Epidermal melanocyte (primary cell): ENCODE data around the gene PPP1R9B.

ENCODE experiments used
- DNase-seq: peaks from one replicate; pipeline ENCODE4 v3.0.0; 2011; ENCODE audit warnings: low spot score; ENCODE audit not compliant: insufficient read length

PPP1R9B gene

DNA sequence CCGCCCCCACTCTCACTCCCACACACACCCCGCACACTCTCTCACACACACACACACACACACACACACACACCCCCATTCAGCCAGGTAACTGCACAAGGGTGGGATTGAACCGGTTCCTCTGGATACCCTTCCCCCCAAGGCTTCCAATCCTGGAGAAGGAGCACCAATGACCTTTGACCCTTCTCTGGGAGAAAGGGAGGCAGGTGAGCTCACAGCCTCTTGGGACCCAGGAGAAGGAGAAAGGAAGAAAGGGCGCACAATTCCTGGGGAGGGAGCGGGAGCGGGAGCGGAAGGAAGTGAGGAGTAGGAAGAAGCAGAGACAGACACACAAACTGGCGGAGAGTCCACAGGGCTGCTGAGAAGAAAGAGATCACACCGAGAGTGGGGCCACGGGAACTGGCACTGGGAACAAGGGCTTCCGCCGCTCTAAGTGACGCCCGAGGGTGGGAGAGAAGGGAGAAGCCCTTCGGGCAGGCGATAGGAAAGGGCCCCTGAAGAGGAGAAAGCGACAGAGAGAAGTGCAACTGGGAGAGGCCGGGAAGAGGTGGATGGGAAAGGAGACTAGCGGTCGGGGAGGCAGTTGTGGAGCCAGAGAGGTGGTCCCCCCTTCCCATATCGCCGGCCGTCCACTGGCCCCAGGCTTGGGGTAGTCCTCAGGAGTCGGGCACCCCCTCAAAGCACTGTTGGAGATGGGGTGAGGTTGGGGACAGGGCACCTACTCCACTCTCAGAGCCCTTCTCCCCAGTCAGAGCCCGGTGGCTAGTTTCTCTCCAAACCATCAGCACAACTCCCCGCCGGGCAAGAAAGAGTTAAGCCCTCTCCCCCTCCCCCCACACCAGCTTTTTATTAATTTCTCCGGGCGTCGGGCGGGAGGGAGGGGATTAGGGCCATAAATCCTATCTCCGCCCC is 21.8 kb downstream of the PPP1R9B start:
- no peak for DNase-seq

DNA sequence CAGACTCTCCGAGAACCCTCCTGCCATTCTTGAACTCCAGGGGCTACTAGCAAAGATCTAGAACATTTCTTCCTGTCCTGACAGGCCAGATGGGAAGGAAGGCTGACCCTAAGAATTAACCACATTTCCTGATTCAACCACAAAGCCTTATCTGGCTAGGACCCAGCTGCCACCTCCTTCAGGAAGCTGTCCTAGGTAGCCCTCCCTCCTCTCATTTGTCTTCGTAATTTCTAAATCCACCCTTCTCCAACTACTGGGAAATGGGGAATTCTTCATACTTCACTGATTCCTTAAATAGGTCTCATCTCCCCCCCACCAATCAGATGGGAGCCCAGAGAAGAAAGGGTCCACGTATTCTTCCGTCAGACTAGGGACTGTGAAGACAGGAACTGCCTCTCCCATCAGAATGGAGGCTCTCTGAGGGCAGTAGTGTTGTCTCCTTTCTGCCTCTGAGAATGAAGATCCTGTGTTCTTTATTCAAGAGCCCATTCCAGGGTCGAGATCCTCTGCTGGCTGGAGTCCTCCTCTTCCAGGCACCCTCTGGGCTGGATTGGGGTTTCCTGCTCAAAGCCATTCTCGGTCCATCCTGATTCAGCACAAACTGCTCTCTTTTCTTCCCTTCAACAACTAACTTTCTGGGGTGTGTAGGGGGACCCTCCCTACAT is 22.6 kb downstream of the PPP1R9B start:
- no peak for DNase-seq

DNA sequence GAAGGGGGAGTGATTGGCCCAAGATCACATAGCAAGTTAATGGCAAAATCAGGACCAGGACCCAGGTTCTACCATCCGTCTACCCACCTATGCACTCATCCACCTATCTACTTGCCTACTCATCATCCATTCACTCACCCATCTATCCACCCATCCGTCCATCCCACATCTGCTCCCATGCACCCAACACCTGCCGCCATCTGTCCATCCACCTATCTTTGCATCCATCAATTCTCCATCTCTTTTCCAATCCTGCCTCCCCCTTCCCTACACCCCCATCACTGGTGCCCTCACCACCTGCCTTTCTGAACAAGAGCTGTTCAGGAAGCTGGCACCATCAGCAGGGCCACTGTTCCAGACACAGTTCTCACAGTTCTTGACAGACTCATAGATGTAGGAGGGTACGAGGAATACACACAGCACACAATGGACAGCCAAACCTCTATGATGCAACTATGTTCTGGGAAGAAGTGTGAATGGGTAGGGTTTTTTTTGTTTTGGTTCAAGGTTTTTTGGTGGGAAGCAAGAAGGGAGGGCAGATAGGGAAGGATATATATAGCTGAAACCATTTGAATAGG is 25.0 kb downstream of the PPP1R9B start:
- DNase-seq: no peak

DNA sequence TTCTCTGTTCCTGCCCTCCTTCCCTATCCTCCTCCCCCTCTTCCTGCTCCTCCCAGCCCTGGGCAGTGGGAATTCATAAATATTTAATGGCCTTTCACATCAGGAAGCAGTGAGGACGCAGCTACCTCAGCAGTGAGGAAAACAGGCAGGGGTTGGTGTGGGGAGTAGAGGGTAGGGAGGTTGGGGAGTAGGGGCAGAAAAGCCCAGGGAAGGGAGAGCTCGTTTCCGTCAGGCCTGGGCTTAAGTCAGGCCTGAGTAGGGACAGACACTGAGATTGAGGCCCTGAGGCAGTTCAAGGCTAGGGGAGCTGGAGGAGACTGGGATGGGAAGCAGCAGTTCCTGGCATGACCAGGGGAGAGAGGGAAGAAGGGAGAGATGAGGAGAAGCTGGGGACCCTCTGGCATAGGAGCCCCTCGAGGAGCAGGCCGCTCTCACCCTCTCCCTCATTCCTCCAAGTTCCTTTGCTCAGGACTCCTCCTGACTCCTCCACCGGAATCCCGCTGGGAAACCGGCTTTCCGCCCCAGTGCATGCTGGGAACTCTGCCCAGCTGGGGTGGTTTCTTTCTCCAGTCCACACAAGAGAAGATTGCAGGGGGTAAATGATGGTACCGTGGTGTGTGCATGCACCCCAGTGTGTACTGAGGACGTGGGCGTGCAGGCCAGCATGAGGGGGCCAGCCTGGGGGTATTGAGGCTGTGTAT is 26.7 kb downstream of the PPP1R9B start:
- no peak for DNase-seq

DNA sequence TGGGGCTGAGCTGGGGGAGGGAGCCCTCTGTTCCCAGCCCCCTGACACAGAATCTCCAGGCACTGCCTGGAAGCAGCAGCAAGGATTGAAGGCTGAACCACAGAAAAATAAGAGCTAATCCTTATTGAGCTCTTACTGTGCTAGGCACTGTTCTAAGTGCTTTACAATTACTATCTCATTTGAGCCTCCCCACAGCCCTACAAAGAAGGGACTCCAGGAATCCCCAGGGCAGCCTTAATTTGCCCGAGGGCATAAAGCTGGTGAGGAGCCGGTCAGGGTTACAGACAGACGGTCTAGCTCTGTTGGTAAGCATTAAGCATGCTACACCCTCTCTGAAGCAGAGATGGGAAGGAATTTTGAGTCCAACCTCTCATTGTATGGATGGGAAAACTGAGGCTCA is 27.5 kb downstream of the PPP1R9B start:
- no peak for DNase-seq

DNA sequence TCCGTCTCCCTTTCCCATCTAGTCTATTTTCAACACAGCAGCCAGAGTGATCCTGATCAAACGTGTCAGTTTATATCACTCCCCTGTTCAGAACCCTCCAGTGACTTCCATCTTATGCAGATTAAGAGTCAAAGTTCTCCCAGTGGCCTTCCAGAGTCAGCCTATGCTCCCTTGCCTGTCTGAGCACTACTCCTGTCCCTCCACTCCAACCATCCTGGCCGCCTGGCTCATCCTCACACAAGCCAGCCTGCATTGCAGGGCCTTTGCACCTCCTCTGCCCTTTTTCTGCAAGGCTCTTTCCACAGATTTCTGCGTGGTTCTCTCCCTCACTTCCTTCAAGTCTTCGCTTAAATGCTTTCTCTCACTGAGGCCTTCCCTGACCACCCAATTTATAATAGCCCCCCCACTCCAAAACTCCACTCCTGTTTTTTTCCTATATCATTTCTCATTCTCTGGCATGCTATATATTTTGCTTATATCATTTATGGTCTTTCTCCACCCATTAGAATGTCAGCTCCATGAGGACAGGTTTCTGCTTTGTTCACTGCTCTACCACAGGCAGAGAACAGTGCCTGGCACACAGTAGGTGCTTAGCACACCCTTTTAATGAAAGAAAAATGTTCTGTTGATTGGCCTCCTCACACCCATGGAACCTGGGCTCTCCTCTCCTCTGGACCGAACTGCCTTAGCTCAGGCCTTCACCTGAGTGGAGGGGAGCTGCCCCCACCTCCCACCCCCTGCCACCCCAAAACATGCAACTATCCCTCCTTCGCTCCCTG is 29.8 kb downstream of the PPP1R9B start:
- no peak for DNase-seq

DNA sequence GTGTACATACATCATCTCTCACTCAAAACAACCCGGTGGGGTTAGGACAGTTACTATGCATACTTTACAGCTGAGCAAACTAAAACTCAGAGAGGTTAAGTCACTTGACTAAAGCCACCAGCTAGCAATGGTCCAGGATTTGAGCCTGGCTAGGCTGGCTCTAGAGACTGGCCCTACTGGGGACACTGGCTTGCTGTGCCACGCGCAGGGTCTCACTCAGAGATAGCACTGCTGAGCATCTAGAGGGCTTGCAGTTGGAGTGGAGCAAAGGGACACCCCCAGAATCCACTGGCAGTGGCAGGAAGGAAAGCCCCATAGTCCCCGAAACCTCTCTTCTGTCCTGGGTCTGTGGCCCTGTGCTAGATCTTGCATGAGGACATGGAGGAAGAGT is 31.7 kb downstream of the PPP1R9B start:
- DNase-seq: no peak

DNA sequence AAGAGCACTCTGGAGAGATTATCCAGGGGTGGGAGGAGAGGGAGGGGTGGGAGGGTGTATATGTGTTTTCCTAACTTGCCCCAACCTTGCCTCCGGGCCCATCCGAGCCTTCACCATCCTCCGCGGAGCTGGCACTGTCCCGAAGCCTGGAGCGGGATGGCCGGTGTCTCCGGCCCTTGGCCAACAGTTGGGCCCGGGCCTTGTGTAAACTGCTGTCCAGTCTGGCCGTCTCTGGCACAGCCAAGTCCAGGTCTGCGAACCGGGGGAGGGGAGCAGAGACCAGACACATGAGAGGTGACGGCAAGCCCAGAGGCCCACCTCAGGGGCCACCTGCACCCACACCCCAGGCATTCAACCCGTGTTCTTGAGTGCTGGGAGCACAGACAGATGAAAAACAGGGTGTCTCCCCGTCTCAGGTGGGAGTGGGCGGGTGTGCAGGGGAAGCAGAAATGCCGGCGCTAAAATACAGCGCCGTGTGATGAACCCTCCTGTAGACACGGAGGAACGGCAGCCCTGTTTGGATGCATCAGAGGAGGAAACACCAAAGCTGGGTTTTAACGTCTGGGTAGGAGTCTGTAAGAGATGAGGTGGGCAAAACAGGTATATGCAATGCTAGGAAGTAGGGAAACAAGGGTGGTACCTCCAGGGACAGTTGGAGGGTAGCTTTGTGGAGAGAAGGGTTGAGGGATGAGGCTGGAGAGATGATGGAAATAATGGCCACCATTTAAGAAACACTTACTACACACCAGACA is 32.2 kb downstream of the PPP1R9B start:
- no peak for DNase-seq

DNA sequence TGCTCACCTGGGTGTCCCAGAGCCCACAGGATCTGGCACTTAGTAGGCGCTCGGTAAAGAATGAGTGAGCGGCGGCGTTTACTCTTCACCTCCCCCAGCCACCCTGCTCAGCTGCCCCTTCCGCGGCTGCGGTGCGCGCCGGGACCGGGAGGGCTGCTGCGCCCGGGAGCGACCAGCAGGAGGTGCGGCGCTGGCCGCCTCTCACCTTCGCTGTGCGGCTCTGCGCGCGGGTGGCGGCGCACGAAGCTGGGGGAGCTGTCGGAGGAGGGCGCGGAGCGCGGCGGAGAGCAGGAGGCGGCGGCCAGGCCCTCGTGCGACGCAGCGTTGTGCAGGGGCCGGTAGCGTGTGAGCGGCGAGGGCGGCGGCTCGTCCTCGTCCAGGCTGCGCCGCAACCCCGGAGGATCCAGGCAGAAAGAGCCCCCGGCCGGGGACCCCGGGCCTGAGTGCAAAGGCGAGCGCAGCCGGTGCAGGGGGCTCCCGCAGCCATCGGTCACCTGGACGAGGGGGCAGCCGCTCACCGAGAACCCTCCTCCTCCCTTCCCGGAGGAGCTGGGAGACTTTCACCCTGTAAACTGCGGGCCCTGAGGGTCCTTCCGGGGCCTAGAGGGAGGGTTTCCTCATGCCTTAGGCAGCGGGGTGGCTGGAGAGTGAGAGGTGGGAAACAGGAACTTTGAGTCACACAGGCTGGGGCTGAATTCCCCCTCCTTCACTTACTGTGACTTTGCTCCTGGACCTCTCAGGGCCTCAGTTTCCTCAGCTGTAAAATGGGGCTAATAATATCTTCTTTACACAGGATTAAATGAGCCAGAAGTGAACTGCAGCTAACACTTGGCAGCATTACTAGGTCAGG is 33.0 kb downstream of the PPP1R9B start:
- DNase-seq: no peak

DNA sequence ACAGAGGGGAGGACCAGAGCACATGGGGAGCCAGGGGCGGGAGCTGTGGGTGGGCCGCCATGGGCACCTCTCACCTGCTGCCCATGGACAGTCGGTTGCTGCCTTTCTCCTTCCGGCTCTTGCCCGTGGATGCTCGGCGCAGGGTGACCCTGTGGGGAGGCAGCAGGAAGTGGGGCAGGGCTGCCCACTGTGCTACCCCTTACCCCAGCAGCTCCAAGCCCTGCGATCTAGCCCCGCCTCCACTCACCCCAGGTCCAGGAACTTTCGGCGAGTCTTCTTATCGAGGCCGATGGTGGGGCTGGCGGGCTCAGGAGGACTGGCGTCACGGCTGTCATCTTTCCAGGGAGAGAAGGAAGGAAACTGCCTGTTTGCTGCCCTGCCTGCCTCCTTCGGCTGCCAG is 34.7 kb downstream of the PPP1R9B start:
- no peak for DNase-seq

DNA sequence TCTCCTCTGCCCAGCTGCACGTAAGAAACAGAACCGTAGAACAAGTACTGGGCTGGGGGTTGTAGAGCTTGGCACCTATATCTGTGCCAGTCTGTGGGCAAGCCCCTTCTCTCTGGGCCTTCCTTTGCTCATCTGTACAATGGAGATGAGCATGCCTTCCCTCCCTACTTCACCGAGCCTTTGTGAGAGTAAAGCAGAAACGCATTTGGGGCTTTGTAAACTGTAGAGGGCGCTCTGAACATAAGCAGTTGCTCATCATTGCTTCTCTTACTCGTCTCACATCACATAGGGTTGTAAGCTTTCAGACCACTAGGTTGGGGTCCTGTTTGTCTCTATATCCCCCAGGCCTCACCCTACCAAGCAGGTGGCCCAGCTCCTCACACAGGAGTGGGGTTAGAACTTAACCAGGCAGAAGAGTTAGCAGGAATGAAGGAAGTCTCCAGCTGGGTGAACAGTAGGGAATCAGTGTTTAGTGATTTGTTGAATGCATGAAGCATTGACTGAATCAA is 35.6 kb downstream of the PPP1R9B start:
- DNase-seq: no peak

DNA sequence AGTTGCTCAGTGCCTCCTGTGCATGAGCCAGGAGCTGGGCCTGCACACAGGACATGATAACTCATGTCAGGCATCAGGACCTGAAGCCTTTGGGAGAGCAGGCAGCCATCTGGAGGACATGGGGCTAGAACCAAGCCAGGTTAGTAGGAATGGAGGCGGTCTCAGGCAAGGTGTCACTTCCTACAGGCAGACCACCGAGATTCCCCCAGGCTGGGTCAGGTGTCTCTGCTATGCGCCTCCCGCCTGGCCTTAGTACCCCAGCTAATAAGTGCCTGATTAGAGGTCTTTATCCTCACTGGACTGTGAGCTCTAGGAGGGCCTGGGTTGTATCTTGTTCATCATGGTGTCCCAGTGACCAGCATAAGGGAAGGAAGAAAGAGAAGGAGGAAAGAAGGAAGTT is 36.1 kb downstream of the PPP1R9B start:
- no peak for DNase-seq

DNA sequence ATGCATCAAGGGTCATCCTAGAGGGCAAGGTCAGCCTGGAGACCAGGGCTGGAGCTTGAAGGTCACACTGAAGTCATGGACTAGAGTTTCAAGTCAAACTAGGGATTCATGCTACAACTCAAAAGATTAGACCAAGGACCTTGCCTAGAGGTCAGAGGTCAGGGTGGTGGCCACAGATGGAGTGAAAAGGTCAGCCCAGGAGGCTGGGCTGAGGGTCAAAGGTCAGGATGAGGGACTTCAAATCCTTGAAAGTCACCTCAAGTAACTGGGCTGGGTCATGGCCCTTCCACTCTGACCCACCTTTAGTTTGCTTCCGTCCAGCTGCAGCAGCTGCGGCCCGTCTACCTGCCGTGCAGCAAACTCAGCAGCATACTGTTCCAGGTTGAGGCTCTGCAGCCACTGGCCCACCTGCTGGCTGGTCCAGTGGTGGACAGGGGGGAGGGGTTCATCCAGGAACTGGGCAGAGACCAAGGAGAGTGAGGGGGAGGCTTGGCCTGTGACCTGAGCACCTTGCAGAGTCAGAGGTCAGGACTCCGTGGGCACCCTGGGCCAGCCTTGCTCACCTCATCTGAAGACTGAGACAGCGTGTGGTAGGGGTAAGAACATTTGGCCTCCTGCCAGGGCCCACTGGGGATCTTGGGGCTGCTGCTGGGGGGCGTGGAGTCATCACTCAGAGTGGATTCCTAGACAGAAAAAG is 36.7 kb downstream of the PPP1R9B start:
- no peak for DNase-seq

DNA sequence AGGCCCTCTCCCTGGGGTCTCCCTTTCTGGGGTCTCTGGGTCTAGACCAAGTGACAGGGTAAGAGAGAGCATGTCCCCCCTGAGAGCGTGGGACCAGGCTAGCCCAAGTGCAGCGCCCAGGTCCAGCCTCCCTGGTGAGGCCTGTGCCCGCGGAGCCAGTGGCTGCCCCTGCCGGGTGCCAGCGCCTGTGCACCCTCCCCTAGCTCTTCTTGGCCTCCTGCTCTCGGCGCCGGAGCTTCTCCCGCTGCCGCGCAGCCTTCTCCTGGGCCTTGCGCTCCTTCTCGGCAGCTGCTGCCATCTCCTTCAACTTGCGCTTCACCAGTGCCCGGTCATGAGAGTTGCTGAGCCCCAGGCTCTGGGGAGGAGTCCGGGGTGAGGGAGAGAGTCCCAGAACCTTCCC is 37.8 kb downstream of the PPP1R9B start:
- no peak for DNase-seq

DNA sequence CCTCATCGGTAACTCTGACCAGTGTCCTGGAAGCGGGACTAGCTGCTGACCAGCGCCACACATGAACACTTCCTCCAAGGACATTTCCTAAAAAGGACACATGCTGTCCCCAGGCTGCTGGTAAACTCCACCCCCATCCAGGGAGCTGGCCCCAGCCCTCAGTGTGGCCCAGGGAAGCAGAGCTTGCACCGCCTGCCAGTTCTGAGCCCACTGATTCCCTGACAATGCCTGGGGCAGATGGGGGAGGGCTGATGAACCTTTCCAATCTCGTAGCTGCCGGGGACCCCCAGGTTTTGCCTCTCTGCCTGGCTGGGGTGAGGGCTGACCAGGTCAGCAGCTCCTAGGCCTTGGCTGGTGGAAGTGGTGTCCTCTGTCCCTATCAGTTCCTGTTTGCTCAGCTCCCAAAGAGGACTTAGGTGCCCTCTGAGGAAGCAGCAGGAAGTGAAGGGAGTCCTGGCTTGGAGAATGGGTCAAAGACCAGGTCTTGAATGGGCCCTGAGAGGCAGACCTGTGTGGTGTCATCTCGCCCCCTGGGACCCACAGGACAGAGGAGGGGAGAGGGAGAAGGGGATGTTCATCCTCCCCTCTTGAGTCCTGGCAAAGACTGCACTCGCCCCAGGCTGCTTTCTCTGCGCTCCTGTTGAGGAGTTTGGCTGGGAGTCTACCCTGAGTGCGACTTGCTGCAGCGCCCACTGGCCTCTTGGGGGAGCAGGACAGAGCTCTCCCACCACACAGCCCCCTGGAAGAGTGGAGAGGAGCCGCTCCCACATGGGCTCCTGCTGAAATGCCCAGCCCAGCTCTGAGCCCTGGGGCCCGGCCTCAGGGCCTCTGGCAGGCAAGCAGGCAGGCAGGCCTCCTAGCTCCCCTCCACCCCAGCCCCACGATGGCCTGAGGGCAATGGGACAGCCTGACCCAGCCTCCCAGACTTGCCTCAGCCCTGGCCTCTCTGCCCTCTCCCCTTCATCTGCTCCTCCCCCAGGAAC is 38.5 kb downstream of the PPP1R9B start:
- DNase-seq: no peak

DNA sequence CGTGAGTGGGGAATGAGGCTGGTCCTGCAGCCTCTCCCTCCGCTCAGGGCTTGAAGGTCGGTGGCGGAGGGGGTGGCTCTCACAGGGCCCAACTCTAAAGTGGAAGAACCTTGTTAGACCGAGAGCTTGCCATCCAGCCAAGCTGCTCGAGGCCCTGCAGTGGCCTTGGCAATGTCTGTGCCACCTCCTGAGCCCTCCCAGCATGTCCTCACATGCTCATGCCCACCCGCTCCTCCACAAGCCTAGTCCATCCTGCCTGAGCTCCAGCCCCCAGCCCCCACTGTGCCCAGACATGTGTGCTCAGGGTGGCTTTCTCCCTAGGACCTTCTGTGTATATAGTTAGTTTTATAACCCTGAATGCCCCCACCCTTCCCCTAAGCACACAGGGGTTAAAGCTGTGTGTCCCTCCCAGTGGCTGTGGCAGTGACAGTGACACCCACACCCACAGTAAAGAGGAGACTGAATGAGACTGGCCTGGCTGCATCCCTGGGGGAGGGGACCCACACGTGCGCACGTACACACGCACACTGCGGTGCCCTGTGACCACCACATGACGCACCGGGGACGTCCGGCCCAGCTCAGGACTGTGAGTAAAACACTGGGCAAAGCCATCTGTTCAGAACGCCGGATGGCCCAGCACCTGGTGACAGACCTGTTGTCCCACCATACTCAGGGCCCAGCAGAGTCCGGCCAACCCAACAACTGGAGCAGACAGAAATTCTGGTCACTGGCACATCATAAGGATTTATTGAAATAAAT is 39.7 kb downstream of the PPP1R9B start:
- DNase-seq: no peak

DNA sequence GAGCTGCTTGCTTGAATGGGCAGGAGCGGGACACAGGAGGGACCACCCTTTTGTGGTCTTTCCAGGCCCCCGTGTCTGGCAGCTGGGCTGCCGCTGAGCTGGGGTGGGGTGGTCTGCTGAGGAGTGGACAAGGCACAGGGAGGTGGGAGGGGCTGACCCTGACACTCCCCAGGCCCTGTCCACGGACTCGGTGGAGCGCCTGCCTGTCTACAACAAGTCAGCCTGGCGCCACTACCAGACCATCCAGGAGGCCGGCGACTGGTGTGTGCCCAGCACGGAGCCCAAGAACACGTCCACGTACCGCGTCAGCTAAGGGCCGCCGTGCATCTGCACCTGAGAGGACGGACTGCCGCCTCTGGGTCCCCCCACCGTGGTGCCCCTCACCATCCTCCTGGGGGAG is 40.7 kb downstream of the PPP1R9B start:
- DNase-seq: no peak
